ENCODE data around the gene SPOCD1.

- TF ChIP-seq CTCF (IDR thresholded peaks at IDR 0.05) (peak; percentile 29 to 57 (median 50)), EP300 (IDR thresholded peaks at IDR 0.05) (no peak), POLR2A (IDR thresholded peaks at IDR 0.05) (no peak)
These were observed at the start of gene SPOCD1 for GRCh38 chr1:31815752-31816500.

Data from tibial nerve (tissue), 4 donors.